ENCODE results near the gene ABL2.

ABL2 gene

DNA sequence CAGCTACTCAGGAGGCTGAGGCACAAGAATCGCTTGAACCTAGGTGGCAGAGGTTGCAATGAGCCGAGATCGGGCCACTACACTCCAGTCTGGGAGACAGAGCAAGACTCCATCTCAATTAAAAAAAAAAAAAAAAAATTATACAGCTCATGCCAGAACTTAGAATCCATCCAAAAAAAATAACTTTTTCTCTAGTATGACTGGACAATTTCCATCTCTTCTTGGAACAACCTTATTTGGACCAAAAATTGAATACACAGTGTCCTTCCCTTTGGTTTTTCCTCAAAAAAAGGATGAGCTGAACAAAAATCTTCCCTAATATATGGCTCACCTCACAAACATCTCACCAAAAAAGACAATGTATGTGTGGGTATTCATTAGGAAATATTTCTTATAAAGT lies 73.9 kb downstream of the ABL2 start:
- H3K4me3 ChIP-seq (ENCODE audit: low read length in 2 of 2), result no peak overlapping the region
- no peak overlapping the region for H3K14ac ChIP-seq (ENCODE audit: low read length)
- H3K27ac ChIP-seq (replicated peaks; ENCODE audit: low read length), result no peak overlapping the region
- H2BK5ac ChIP-seq (ENCODE audit: low read length), result no peak overlapping the region
- H4K8ac ChIP-seq (ENCODE audit: low read depth, low read length), result no peak overlapping the region
- H2AK5ac ChIP-seq (ENCODE audit: low read depth, low read length), result no peak overlapping the region
- no peaks in the 10 kb centered on the region for H3K27me3 ChIP-seq (ENCODE audit: control insufficient read depth in 3 of 3, insufficient read depth in 3 of 3, low read depth in 1 of 3, low read length in 3 of 3)
- H4K91ac ChIP-seq (ENCODE audit: low read depth, low read length, poor library complexity), result no peak overlapping the region
- no peak overlapping the region for H3K4ac ChIP-seq (ENCODE audit: low read length)
- no peak overlapping the region for H2BK120ac ChIP-seq (ENCODE audit: low read depth, low read length)
- H3K79me1 ChIP-seq (ENCODE audit: low read depth, low read length), result no peaks in the 10 kb centered on the region
- H3K23ac ChIP-seq (ENCODE audit: low read depth, low read length, poor library complexity), result no peak overlapping the region
- WGBS, 2 donors (ENCODE audit: extremely low coverage in 2 of 2, insufficient read length in 2 of 2, insufficient replicate concordance in 1 of 2), result no CpG with 5 or more reads among the region's 3 CpGs
- no peaks in the 10 kb centered on the region for H3K9me3 ChIP-seq (replicated peaks in 1 of 2; ENCODE audit: control insufficient read depth in 2 of 2, insufficient read depth in 1 of 2, low read depth in 1 of 2, low read length in 2 of 2)
- no peak overlapping the region for H3K4me2 ChIP-seq (ENCODE audit: insufficient read depth, low read length, poor library complexity, severe bottlenecking)
- no peak for DNase-seq (ENCODE audit: low spot score)
- no peak overlapping the region for H2BK15ac ChIP-seq (ENCODE audit: low read length)
- H3K4me1 ChIP-seq (ENCODE audit: control insufficient read depth in 2 of 2, insufficient read depth in 1 of 2, low read depth in 1 of 2, low read length in 2 of 2), result no peaks in the 10 kb centered on the region
- H3K36me3 ChIP-seq (replicated peaks in 1 of 2; ENCODE audit: control insufficient read depth in 2 of 2, insufficient read depth in 2 of 2, low read length in 2 of 2), result no peaks in the 10 kb centered on the region
- H3K9ac ChIP-seq (ENCODE audit: low read depth, low read length, poor library complexity), result no peak overlapping the region
- H2BK12ac ChIP-seq (ENCODE audit: low read length), result no peak overlapping the region
- H2AFZ ChIP-seq (ENCODE audit: low read length), result no peak overlapping the region
- H3K18ac ChIP-seq (ENCODE audit: low read length), result no peak overlapping the region

DNA sequence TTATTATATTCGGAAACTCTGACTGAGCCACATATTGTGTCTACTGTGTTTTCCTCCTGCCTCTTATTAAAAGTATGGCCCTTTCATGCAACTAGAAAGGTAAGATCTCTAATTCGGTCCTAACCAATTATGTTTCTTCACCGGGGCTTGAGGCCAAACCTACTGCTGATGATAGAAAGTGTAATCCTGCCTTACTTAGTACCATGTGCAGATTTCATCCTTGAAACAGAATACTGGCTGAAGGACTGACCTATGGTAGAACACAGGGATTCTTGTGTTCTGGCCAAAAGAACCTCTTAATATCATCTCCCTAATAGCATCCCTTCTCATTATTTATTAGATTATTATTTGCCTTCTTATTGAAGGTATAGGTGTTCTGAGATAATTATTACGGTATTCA lies 75.0 kb downstream of the ABL2 start:
- no peak overlapping the region for H2BK5ac ChIP-seq (ENCODE audit: low read length)
- no peaks in the 10 kb centered on the region for H3K36me3 ChIP-seq (replicated peaks in 1 of 2; ENCODE audit: control insufficient read depth in 2 of 2, insufficient read depth in 2 of 2, low read length in 2 of 2)
- no peak overlapping the region for H2BK12ac ChIP-seq (ENCODE audit: low read length)
- no peak overlapping the region for H2BK120ac ChIP-seq (ENCODE audit: low read depth, low read length)
- H3K27me3 ChIP-seq (ENCODE audit: control insufficient read depth in 3 of 3, insufficient read depth in 3 of 3, low read depth in 1 of 3, low read length in 3 of 3), result no peaks in the 10 kb centered on the region
- no peak overlapping the region for H2BK15ac ChIP-seq (ENCODE audit: low read length)
- WGBS, 2 donors (ENCODE audit: extremely low coverage in 2 of 2, insufficient read length in 2 of 2, insufficient replicate concordance in 1 of 2), result no CpG with 5 or more reads among the region's 4 CpGs
- H3K27ac ChIP-seq (replicated peaks; ENCODE audit: low read length), result no peak overlapping the region
- no peaks in the 10 kb centered on the region for H3K79me1 ChIP-seq (ENCODE audit: low read depth, low read length)
- no peak overlapping the region for H4K8ac ChIP-seq (ENCODE audit: low read depth, low read length)
- DNase-seq (ENCODE audit: low spot score), result no peak
- no peak overlapping the region for H2AFZ ChIP-seq (ENCODE audit: low read length)
- H3K18ac ChIP-seq (ENCODE audit: low read length), result no peak overlapping the region
- no peak overlapping the region for H4K91ac ChIP-seq (ENCODE audit: low read depth, low read length, poor library complexity)
- H3K9ac ChIP-seq (ENCODE audit: low read depth, low read length, poor library complexity), result no peak overlapping the region
- no peak overlapping the region for H3K4ac ChIP-seq (ENCODE audit: low read length)
- H3K14ac ChIP-seq (ENCODE audit: low read length), result no peak overlapping the region
- H3K4me3 ChIP-seq (ENCODE audit: low read length in 2 of 2), result no peak overlapping the region
- H3K23ac ChIP-seq (ENCODE audit: low read depth, low read length, poor library complexity), result no peak overlapping the region
- H3K9me3 ChIP-seq (replicated peaks in 1 of 2; ENCODE audit: control insufficient read depth in 2 of 2, insufficient read depth in 1 of 2, low read depth in 1 of 2, low read length in 2 of 2), result peaks cover 0 to 4% of the 10 kb centered on the region in 2 donors
- H2AK5ac ChIP-seq (ENCODE audit: low read depth, low read length), result no peak overlapping the region
- no peak overlapping the region for H3K4me2 ChIP-seq (ENCODE audit: insufficient read depth, low read length, poor library complexity, severe bottlenecking)
- no peaks in the 10 kb centered on the region for H3K4me1 ChIP-seq (ENCODE audit: control insufficient read depth in 2 of 2, insufficient read depth in 1 of 2, low read depth in 1 of 2, low read length in 2 of 2)

DNA sequence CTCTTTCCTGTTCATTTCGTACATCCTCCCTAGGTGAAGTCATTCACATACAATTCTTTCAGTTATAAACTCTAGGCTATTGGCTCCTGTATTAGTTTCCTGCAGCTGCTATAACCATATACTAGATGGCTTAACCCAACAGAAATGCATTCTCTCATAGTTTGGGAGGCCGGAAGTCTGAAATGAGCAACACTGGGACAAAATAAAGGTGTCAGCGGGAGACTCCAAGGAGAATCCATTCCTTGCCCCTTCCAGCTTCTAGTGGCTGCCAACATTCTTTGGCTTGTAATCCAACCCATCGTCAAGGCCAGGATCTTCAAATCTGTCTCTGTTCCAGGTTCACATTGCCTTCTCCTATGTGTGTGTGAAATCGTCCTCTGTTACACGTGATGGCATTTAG lies 76.3 kb downstream of the ABL2 start:
- Histone ChIP-seq H3K23ac (ENCODE audit: low read depth, low read length, poor library complexity) (no peak overlapping the region), H3K27me3 (ENCODE audit: control insufficient read depth in 3 of 3, insufficient read depth in 3 of 3, low read depth in 1 of 3, low read length in 3 of 3) (no peaks in the 10 kb centered on the region), H3K4me1 (ENCODE audit: control insufficient read depth in 2 of 2, insufficient read depth in 1 of 2, low read depth in 1 of 2, low read length in 2 of 2) (no peaks in the 10 kb centered on the region), H3K4me3 (ENCODE audit: low read length in 2 of 2) (no peak overlapping the region), H3K4ac (ENCODE audit: low read length) (no peak overlapping the region), H3K9me3 (replicated peaks in 1 of 2; ENCODE audit: control insufficient read depth in 2 of 2, insufficient read depth in 1 of 2, low read depth in 1 of 2, low read length in 2 of 2) (peaks cover 0 to 8% of the 10 kb centered on the region in 2 donors), H3K79me1 (ENCODE audit: low read depth, low read length) (no peaks in the 10 kb centered on the region), H2BK12ac (ENCODE audit: low read length) (no peak overlapping the region), H3K18ac (ENCODE audit: low read length) (no peak overlapping the region), H2AK5ac (ENCODE audit: low read depth, low read length) (no peak overlapping the region), H4K8ac (ENCODE audit: low read depth, low read length) (no peak overlapping the region), H3K4me2 (ENCODE audit: insufficient read depth, low read length, poor library complexity, severe bottlenecking) (no peak overlapping the region), H2BK15ac (ENCODE audit: low read length) (no peak overlapping the region), H2AFZ (ENCODE audit: low read length) (no peak overlapping the region), H3K36me3 (replicated peaks in 1 of 2; ENCODE audit: control insufficient read depth in 2 of 2, insufficient read depth in 2 of 2, low read length in 2 of 2) (peaks cover 0 to 2% of the 10 kb centered on the region in 2 donors), H3K14ac (ENCODE audit: low read length) (no peak overlapping the region), H2BK5ac (ENCODE audit: low read length) (no peak overlapping the region), H2BK120ac (ENCODE audit: low read depth, low read length) (no peak overlapping the region), H3K27ac (replicated peaks; ENCODE audit: low read length) (no peak overlapping the region), H3K9ac (ENCODE audit: low read depth, low read length, poor library complexity) (no peak overlapping the region), H4K91ac (ENCODE audit: low read depth, low read length, poor library complexity) (no peak overlapping the region)
- no CpG with 5 or more reads among the region's 6 CpGs for WGBS, 2 donors (ENCODE audit: extremely low coverage in 2 of 2, insufficient read length in 2 of 2, insufficient replicate concordance in 1 of 2)
- DNase-seq (ENCODE audit: low spot score), result no peak

DNA sequence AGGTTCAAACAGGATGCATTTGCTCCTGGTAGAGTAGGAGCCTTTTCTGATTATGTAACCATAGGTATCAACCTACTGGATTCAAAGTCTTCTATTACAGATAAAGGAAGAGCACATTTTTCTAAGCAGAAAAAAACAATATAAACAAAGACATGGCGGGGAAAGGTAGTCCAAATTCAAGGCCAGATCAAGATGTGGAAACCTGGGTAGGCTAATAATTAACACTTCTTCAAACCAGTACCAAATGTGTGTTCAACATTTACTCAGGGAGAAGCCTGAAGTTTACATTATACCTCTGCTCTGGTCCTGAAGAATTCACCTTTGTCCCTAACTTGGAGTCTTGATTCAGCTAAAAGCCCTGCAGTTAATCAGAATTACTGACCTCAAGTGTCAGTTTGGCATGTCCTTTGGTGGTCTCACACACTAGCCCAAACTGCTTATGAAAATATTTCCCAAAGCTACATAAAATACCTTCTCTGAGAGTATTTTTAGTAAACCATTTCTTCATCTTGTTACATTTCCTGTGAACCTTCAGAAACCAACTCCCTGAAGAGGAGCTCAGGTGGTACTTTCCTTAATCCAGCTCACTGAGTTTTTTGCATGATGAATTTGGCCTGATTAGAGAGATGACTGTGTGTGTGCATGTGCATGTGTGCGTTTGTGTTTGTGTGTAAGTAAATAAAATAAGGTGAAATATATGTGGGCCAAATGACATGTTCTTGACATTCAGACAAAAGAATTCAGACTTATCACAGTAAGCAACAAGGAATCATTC lies 77.4 kb downstream of the ABL2 start:
- no peak overlapping the region for H3K14ac ChIP-seq (ENCODE audit: low read length)
- DNase-seq (ENCODE audit: low spot score), result no peak
- H3K27me3 ChIP-seq (ENCODE audit: control insufficient read depth in 3 of 3, insufficient read depth in 3 of 3, low read depth in 1 of 3, low read length in 3 of 3), result no peaks in the 10 kb centered on the region
- H3K4me2 ChIP-seq (ENCODE audit: insufficient read depth, low read length, poor library complexity, severe bottlenecking), result no peak overlapping the region
- H4K91ac ChIP-seq (ENCODE audit: low read depth, low read length, poor library complexity), result no peak overlapping the region
- H4K8ac ChIP-seq (ENCODE audit: low read depth, low read length), result no peak overlapping the region
- no peak overlapping the region for H2BK5ac ChIP-seq (ENCODE audit: low read length)
- H2AK5ac ChIP-seq (ENCODE audit: low read depth, low read length), result no peak overlapping the region
- no peak overlapping the region for H3K23ac ChIP-seq (ENCODE audit: low read depth, low read length, poor library complexity)
- no peaks in the 10 kb centered on the region for H3K79me1 ChIP-seq (ENCODE audit: low read depth, low read length)
- peaks cover 0 to 3% of the 10 kb centered on the region in 2 donors for H3K36me3 ChIP-seq (replicated peaks in 1 of 2; ENCODE audit: control insufficient read depth in 2 of 2, insufficient read depth in 2 of 2, low read length in 2 of 2)
- H3K4ac ChIP-seq (ENCODE audit: low read length), result no peak overlapping the region
- no peak overlapping the region for H2BK120ac ChIP-seq (ENCODE audit: low read depth, low read length)
- peaks cover 0 to 13% of the 10 kb centered on the region in 2 donors for H3K9me3 ChIP-seq (replicated peaks in 1 of 2; ENCODE audit: control insufficient read depth in 2 of 2, insufficient read depth in 1 of 2, low read depth in 1 of 2, low read length in 2 of 2)
- no peak overlapping the region for H2AFZ ChIP-seq (ENCODE audit: low read length)
- H3K18ac ChIP-seq (ENCODE audit: low read length), result no peak overlapping the region
- no peak overlapping the region for H3K27ac ChIP-seq (replicated peaks; ENCODE audit: low read length)
- H3K4me1 ChIP-seq (ENCODE audit: control insufficient read depth in 2 of 2, insufficient read depth in 1 of 2, low read depth in 1 of 2, low read length in 2 of 2), result no peaks in the 10 kb centered on the region
- no peak overlapping the region for H3K4me3 ChIP-seq (ENCODE audit: low read length in 2 of 2)
- H2BK12ac ChIP-seq (ENCODE audit: low read length), result no peak overlapping the region
- WGBS, 2 donors (ENCODE audit: extremely low coverage in 2 of 2, insufficient read length in 2 of 2, insufficient replicate concordance in 1 of 2), result no CpG with 5 or more reads among the region's 2 CpGs
- H3K9ac ChIP-seq (ENCODE audit: low read depth, low read length, poor library complexity), result no peak overlapping the region
- no peak overlapping the region for H2BK15ac ChIP-seq (ENCODE audit: low read length)

Data from neuronal stem cell (in vitro differentiated cells).